ENCODE results near the gene EVI5L. TPM values are rescaled to one million over a fixed set of nuclear protein-coding genes. Genes with fewer than 3 reads are reported as not detected.

EVI5L gene
- total and polyA plus RNA-seq, 3 donors from 2014 or later, result 45.8 to 69.3 (median 68.9) TPM

DNA sequence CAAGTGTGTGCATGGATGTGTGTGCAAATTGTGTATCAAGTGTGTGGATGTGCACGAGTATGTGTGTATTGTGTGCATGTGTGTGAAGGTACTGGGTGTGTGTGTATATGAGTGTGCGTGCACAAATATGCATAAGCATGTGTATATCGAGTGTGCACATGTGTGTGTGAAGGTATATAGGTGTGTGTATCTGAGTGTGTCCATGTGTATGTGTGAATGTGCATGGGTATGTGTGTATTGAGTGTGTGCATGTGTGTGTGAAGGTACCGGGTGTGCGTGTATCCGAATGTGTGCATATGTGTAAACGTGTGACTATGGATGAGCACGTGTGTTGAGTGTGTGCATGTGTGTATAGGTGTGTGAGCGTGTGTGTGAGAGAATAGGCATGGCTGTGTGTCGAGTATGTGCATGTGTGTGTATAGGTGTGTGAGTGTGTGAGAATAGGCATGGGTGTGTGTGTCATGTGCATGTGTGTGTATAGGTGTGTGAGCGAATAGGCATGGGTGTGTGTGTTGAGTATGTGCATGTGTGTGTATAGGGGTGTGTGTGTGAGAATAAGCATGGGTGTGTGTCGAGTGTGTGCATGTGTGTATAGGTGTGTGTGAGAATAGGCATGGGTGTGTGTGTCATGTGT is 12.8 kb downstream of the EVI5L start:
- no peaks in the 10 kb centered on the region for H3K36me3 ChIP-seq (ENCODE audit: low read depth, missing control alignments)
- intact Hi-C loops (cut with DNase I; ENCODE audit: low total_unique reads), result no loop called here
- no peaks in the 10 kb centered on the region for H3K4me1 ChIP-seq
- 73 to 79% methylated on average over 12 of the region's 12 CpGs for WGBS, 2 donors
- H3K27me3 ChIP-seq, result no peaks in the 10 kb centered on the region
- no peaks in the 10 kb centered on the region for H3K9me3 ChIP-seq
- no peak for TF ChIP-seq POLR2A (IDR thresholded peaks at IDR 0.05)
- TF ChIP-seq, protein P1, sequence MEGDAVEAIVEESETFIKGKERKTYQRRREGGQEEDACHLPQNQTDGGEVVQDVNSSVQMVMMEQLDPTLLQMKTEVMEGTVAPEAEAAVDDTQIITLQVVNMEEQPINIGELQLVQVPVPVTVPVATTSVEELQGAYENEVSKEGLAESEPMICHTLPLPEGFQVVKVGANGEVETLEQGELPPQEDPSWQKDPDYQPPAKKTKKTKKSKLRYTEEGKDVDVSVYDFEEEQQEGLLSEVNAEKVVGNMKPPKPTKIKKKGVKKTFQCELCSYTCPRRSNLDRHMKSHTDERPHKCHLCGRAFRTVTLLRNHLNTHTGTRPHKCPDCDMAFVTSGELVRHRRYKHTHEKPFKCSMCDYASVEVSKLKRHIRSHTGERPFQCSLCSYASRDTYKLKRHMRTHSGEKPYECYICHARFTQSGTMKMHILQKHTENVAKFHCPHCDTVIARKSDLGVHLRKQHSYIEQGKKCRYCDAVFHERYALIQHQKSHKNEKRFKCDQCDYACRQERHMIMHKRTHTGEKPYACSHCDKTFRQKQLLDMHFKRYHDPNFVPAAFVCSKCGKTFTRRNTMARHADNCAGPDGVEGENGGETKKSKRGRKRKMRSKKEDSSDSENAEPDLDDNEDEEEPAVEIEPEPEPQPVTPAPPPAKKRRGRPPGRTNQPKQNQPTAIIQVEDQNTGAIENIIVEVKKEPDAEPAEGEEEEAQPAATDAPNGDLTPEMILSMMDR (IDR thresholded peaks at IDR 0.05), result no peak
- no peak for DNase-seq
- H3K27ac ChIP-seq, result no peak overlapping the region
- H3K4me3 ChIP-seq, result no peak overlapping the region

DNA sequence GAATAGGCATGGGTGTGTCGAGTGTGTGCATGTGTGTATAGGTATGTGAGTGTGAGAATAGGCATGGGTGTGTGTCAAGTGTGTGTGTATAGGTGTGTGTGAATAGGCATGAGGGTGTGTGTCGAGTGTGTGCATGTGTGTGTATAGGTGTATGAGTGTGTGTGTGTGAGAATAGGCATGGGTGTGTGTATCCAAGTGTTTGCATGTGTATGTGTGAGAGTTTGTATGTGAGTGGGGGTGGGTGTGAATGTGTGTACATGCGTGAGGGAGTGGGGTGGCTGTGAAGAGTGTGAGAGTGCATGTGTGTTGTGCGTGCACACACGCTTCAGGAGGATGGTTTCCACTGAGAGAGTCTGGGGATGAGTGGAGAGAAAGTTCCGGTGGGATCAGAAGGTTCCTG is 13.5 kb downstream of the EVI5L start:
- WGBS, 2 donors, result 66 to 81% methylated on average over 6 of the region's 6 CpGs
- no peaks in the 10 kb centered on the region for H3K4me1 ChIP-seq
- DNase-seq, result no peak
- no peaks in the 10 kb centered on the region for H3K9me3 ChIP-seq
- no peak for TF ChIP-seq POLR2A (IDR thresholded peaks at IDR 0.05)
- TF ChIP-seq, protein P1 (IDR thresholded peaks at IDR 0.05), result no peak
- no peak overlapping the region for H3K27ac ChIP-seq
- H3K4me3 ChIP-seq, result no peak overlapping the region
- H3K36me3 ChIP-seq (ENCODE audit: low read depth, missing control alignments), result no peaks in the 10 kb centered on the region
- intact Hi-C loops (cut with DNase I; ENCODE audit: low total_unique reads), result no loop called here
- H3K27me3 ChIP-seq, result no peaks in the 10 kb centered on the region

DNA sequence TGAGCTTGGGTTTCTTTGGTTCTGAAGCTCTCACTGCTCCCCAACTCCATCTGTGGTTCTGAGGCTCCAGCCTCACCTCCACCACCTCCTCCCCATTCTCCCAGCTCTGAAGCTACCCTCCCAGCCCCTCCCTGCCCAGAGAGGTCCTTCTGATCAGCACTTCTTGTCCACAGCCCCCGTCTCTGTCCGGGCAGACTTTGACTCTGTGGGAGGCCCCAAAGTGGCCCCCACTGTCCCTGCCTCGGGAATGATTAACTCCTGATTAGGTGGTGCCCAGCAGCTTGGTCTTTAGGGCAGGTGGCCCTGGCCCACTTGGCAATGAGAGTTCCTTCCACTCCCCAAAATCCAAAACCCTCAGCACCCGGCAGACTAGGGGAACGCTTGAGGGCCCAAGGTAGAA is 14.4 kb downstream of the EVI5L start:
- H3K4me3 ChIP-seq, result no peak overlapping the region
- no peak for TF ChIP-seq POLR2A (IDR thresholded peaks at IDR 0.05)
- TF ChIP-seq, protein P1 (IDR thresholded peaks at IDR 0.05), result no peak
- no peaks in the 10 kb centered on the region for H3K4me1 ChIP-seq
- WGBS, 2 donors, result 75 to 77% methylated on average over 3 to 5 of the region's 5 CpGs
- intact Hi-C loops (cut with DNase I; ENCODE audit: low total_unique reads), result no loop called here
- H3K27me3 ChIP-seq, result no peaks in the 10 kb centered on the region
- DNase-seq, result no peak
- no peak overlapping the region for H3K27ac ChIP-seq
- no peaks in the 10 kb centered on the region for H3K36me3 ChIP-seq (ENCODE audit: low read depth, missing control alignments)
- no peaks in the 10 kb centered on the region for H3K9me3 ChIP-seq

DNA sequence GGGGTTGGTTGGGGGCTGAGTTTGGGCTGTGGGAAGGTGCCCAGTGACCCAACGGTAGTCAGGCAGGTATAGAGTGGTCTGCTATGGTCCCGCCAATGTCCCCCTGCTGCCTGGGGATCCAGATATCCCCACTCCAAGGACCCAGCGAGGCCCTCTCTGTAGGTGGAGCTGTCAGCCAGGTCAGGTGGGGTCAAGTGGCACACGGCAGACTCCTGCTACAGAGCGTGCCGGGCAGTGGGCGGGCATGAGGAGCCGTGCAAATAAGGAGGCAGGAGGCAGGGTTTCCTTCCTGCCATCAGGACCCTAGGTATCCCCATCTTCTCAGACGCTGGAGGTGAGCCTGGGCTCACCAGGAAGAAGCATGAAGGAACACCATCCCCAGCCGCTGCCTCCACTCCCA is 14.9 kb downstream of the EVI5L start:
- Histone ChIP-seq H3K27me3 (no peaks in the 10 kb centered on the region), H3K36me3 (ENCODE audit: low read depth, missing control alignments) (no peaks in the 10 kb centered on the region), H3K4me1 (peaks cover 1% of the 10 kb centered on the region), H3K9me3 (no peaks in the 10 kb centered on the region), H3K27ac (no peak overlapping the region), H3K4me3 (no peak overlapping the region)
- no peak for DNase-seq
- WGBS, 2 donors, result 92% methylated on average over 10 of the region's 10 CpGs; no CpG with 5 or more reads in 1 of the 2 donors
- intact Hi-C loops (cut with DNase I; ENCODE audit: low total_unique reads), result no loop called here
- no peak for TF ChIP-seq POLR2A (IDR thresholded peaks at IDR 0.05)
- TF ChIP-seq, protein P1 (IDR thresholded peaks at IDR 0.05), result no peak
